ENCODE results near the gene SSNA1. TPM values are rescaled to one million over a fixed set of nuclear protein-coding genes. Genes with fewer than 3 reads are reported as not detected.

The SSNA1 gene
- polyA plus RNA-seq, 1 experiment = 35.0 TPM

GRCh38 chr9:137180491-137180890 lies 8.0 kb upstream of the SSNA1 start:
- no peak for DNase-seq (ENCODE audit: low read depth, low spot score)
- H3K27me3 ChIP-seq (ENCODE audit: control insufficient read depth, insufficient read depth, low read length) = no peaks in the 10 kb centered on the region
- ChIA-PET POLR2A (interaction anchor here (1.2 kb wide), 2 partner anchors 8 to 60 kb away, joined by 3 read pairs; partner anchors contain the start of gene TUBB4B), CTCF (no interaction called here)
- no peaks in the 10 kb centered on the region for H3K9me3 ChIP-seq (ENCODE audit: control insufficient read depth, insufficient read depth, low read length)
- no peak overlapping the region for H3K27ac ChIP-seq (ENCODE audit: low read depth, low read length)
- TF ChIP-seq CTCF (IDR thresholded peaks at IDR 0.05; ENCODE audit: low read depth, low read length) = no peak
- H3K4me3 ChIP-seq (ENCODE audit: low read depth, low read length) = no peak overlapping the region

- Histone ChIP-seq H3K27me3 (ENCODE audit: control insufficient read depth, insufficient read depth, low read length) (no peaks in the 10 kb centered on the region), H3K9me3 (ENCODE audit: control insufficient read depth, insufficient read depth, low read length) (no peaks in the 10 kb centered on the region), H3K27ac (ENCODE audit: low read depth, low read length) (no peak overlapping the region), H3K4me3 (ENCODE audit: low read depth, low read length) (no peak overlapping the region)
- no peak for DNase-seq (ENCODE audit: low read depth, low spot score)
- ChIA-PET CTCF (no interaction called here), POLR2A (interaction anchor here (1.4 kb wide), 1 partner anchor 59 kb away, joined by 6 read pairs; the partner anchor contains the start of gene TUBB4B)
- no peak for TF ChIP-seq CTCF (IDR thresholded peaks at IDR 0.05; ENCODE audit: low read depth, low read length)
These were observed 6.8 kb upstream of the SSNA1 start for GRCh38 chr9:137181680-137182079.

- ChIA-PET CTCF (no interaction called here), POLR2A (interaction anchor here (1.4 kb wide), 1 partner anchor 58 kb away, joined by 6 read pairs; the partner anchor contains the start of gene TUBB4B)
- Histone ChIP-seq H3K27me3 (ENCODE audit: control insufficient read depth, insufficient read depth, low read length) (no peaks in the 10 kb centered on the region), H3K9me3 (ENCODE audit: control insufficient read depth, insufficient read depth, low read length) (no peaks in the 10 kb centered on the region; the same call in 1 of the 2 replicates), H3K27ac (ENCODE audit: low read depth, low read length) (no peak overlapping the region), H3K4me3 (ENCODE audit: low read depth, low read length) (no peak overlapping the region)
- DNase-seq (ENCODE audit: low read depth, low spot score) = no peak
- TF ChIP-seq CTCF (IDR thresholded peaks at IDR 0.05; ENCODE audit: low read depth, low read length) = no peak
These were observed 5.6 kb upstream of the SSNA1 start for GRCh38 chr9:137182836-137183235.

- ChIA-PET POLR2A (no interaction called here), CTCF (no interaction called here)
- no peak for DNase-seq (ENCODE audit: low read depth, low spot score)
- Histone ChIP-seq H3K9me3 (ENCODE audit: control insufficient read depth, insufficient read depth, low read length) (no peaks in the 10 kb centered on the region; the same call in 1 of the 2 replicates), H3K27ac (ENCODE audit: low read depth, low read length) (no peak overlapping the region), H3K4me3 (ENCODE audit: low read depth, low read length) (no peak overlapping the region), H3K27me3 (ENCODE audit: control insufficient read depth, insufficient read depth, low read length) (no peaks in the 10 kb centered on the region)
- TF ChIP-seq CTCF (IDR thresholded peaks at IDR 0.05; ENCODE audit: low read depth, low read length) = no peak
These were observed 4.4 kb upstream of the SSNA1 start for GRCh38 chr9:137183980-137184595.

- no peak overlapping the region for H3K4me3 ChIP-seq (ENCODE audit: low read depth, low read length)
- H3K27me3 ChIP-seq (ENCODE audit: control insufficient read depth, insufficient read depth, low read length) = no peaks in the 10 kb centered on the region
- CTCF ChIA-PET = no interaction called here
- no peak overlapping the region for H3K27ac ChIP-seq (ENCODE audit: low read depth, low read length)
- TF ChIP-seq CTCF (IDR thresholded peaks at IDR 0.05; ENCODE audit: low read depth, low read length) = no peak
- DNase-seq (ENCODE audit: low read depth, low spot score) = no peak
- no peaks in the 10 kb centered on the region; the same call in 1 of the 2 replicates for H3K9me3 ChIP-seq (ENCODE audit: control insufficient read depth, insufficient read depth, low read length)
- POLR2A ChIA-PET = no interaction called here
These were observed 3.4 kb upstream of the SSNA1 start for GRCh38 chr9:137184881-137185660.
